H9 (cell line): Measurements from ENCODE around the gene KLF2. TPM values are rescaled to one million over a fixed set of nuclear protein-coding genes. Genes with fewer than 3 reads are reported as not detected.

ENCODE experiments used
- DNase-seq: peaks from one replicate; pipeline ENCODE4 v3.0.0-alpha.2; 2017
- H2AFZ ChIP-seq: one replicate; pipeline ENCODE4 v1.6.1; 2013; ENCODE audit warnings: mild to moderate bottlenecking, low read length, control low read depth, moderate library complexity
- H2AK5ac ChIP-seq: 2 replicates; pipeline ENCODE4 v1.6.1; 2013; ENCODE audit warnings: low read length, control low read depth, mixed read lengths; ENCODE audit not compliant: insufficient read length
- H2BK120ac ChIP-seq: one replicate; pipeline ENCODE4 v1.6.1; 2013; ENCODE audit warnings: low read depth, mild to moderate bottlenecking, low read length, control low read depth, inconsistent platforms; ENCODE audit not compliant: poor library complexity, severe bottlenecking
- H2BK12ac ChIP-seq: 2 replicates; pipeline ENCODE4 v1.6.1; 2013; ENCODE audit warnings: low read length, control low read depth, mixed read lengths, low read depth; ENCODE audit not compliant: insufficient read length
- H2BK15ac ChIP-seq: 2 replicates; pipeline ENCODE4 v1.6.1; 2013; ENCODE audit warnings: low read depth, low read length, control low read depth
- H2BK20ac ChIP-seq: one replicate; pipeline ENCODE4 v1.6.1; 2013; ENCODE audit warnings: low read depth, mild to moderate bottlenecking, low read length, control low read depth, inconsistent platforms; ENCODE audit not compliant: poor library complexity, severe bottlenecking
- H2BK5ac ChIP-seq: 2 replicates; pipeline ENCODE4 v1.6.1; 2013; ENCODE audit warnings: low read length, control low read depth, mixed read lengths; ENCODE audit not compliant: insufficient read length
- H3K14ac ChIP-seq: 2 replicates; pipeline ENCODE4 v1.6.1; 2013; ENCODE audit warnings: low read length, control low read depth; ENCODE audit not compliant: insufficient read depth
- H3K18ac ChIP-seq: 2 replicates; pipeline ENCODE4 v1.6.1; 2013; ENCODE audit warnings: low read depth, mild to moderate bottlenecking, mixed read lengths, low read length, control low read depth; ENCODE audit not compliant: insufficient read length
- H3K23ac ChIP-seq: 2 replicates; pipeline ENCODE4 v1.6.1; 2013; ENCODE audit warnings: low read length, control low read depth, mixed read lengths, low read depth; ENCODE audit not compliant: insufficient read length
- H3K23me2 ChIP-seq: 2 replicates; pipeline ENCODE4 v1.6.1; 2013; ENCODE audit warnings: low read depth, mild to moderate bottlenecking, mixed read lengths, low read length, control low read depth; ENCODE audit not compliant: insufficient read length, poor library complexity, severe bottlenecking
- H3K27ac ChIP-seq: 2 replicates; pipeline ENCODE4 v1.5.1; 2013; ENCODE audit warnings: low read length, control low read depth, mixed read lengths, low read depth; ENCODE audit not compliant: insufficient read length
- H3K27me3 ChIP-seq: 2 replicates; pipeline ENCODE4 v1.6.1; 2013; ENCODE audit warnings: low read length, control low read depth, inconsistent platforms; ENCODE audit not compliant: insufficient read depth
- H3K4ac ChIP-seq: 2 replicates; pipeline ENCODE4 v1.6.1; 2013; ENCODE audit warnings: low read depth, mild to moderate bottlenecking, control low read depth, inconsistent platforms, low read length, moderate library complexity
- H3K4me1 ChIP-seq: 2 replicates; pipeline ENCODE4 v1.6.1; 2013; ENCODE audit warnings: low read length, control low read depth, inconsistent platforms; ENCODE audit not compliant: insufficient read depth
- H3K4me2 ChIP-seq: 2 replicates; pipeline ENCODE4 v1.6.1; 2013; ENCODE audit warnings: low read length, control low read depth, mixed read lengths; ENCODE audit not compliant: insufficient read length, insufficient read depth
- H3K56ac ChIP-seq: 2 replicates; pipeline ENCODE4 v1.6.1; 2013; ENCODE audit warnings: low read depth, mild to moderate bottlenecking, mixed read lengths, low read length, control low read depth; ENCODE audit not compliant: insufficient read length
- H3K79me1 ChIP-seq: 2 replicates; pipeline ENCODE4 v1.6.1; 2013; ENCODE audit warnings: low read depth, mild to moderate bottlenecking, moderate library complexity, low read length, control low read depth, inconsistent platforms; ENCODE audit not compliant: insufficient read depth, poor library complexity, severe bottlenecking
- H3K79me2 ChIP-seq: 2 replicates; pipeline ENCODE4 v1.6.1; 2013; ENCODE audit warnings: low read length, control low read depth, inconsistent platforms; ENCODE audit not compliant: insufficient read depth
- H3K9ac ChIP-seq: 2 replicates; pipeline ENCODE4 v1.6.1; 2013; ENCODE audit warnings: low read length, control low read depth, mixed read lengths; ENCODE audit not compliant: insufficient read length; ENCODE audit errors: extremely low read depth
- H3K9me3 ChIP-seq: one replicate; pipeline ENCODE4 v1.6.1; 2013; ENCODE audit warnings: low read depth, low read length, inconsistent platforms; ENCODE audit not compliant: control insufficient read depth
- H3T11ph ChIP-seq: one replicate; pipeline ENCODE4 v1.6.1; 2013; ENCODE audit warnings: mild to moderate bottlenecking, low read length, control low read depth, inconsistent platforms
- H4K20me1 ChIP-seq: one replicate; pipeline ENCODE4 v1.6.1; 2013; ENCODE audit not compliant: control insufficient read depth, insufficient read length, insufficient read depth
- H4K5ac ChIP-seq: 2 replicates; pipeline ENCODE4 v1.6.1; 2013; ENCODE audit warnings: low read depth, mild to moderate bottlenecking, mixed read lengths, low read length, control low read depth; ENCODE audit not compliant: insufficient read length
- H4K8ac ChIP-seq: replicated peaks from 2 replicates; pipeline ENCODE4 v1.6.1; 2013; ENCODE audit warnings: low read length, control low read depth, mixed read lengths, low read depth; ENCODE audit not compliant: insufficient read length
- H4K91ac ChIP-seq: 2 replicates; pipeline ENCODE4 v1.6.1; 2013; ENCODE audit warnings: low read depth, mild to moderate bottlenecking, moderate library complexity, mixed read lengths, low read length, control low read depth; ENCODE audit not compliant: insufficient read length
- H3K27ac Mint-ChIP-seq, 3 experiments: 2 replicates in 2 of 3; 3 replicates in 1 of 3; pipeline ENCODE4 v1.8.0; 2020 to 2021; ENCODE audit warnings: mixed read lengths in 3 of 3, mild to moderate bottlenecking in 1 of 3, moderate library complexity in 1 of 3
- H3K27me3 Mint-ChIP-seq: 2 replicates; pipeline ENCODE4 v1.8.0; 2021; ENCODE audit warnings: low read depth, mild to moderate bottlenecking, moderate library complexity, mixed read lengths
- H3K36me3 Mint-ChIP-seq, 3 experiments: 2 replicates in 2 of 3; 3 replicates in 1 of 3; pipeline ENCODE4 v1.8.0; 2020 to 2021; ENCODE audit warnings: low read depth in 3 of 3, mixed read lengths in 3 of 3; ENCODE audit not compliant: insufficient read depth in 1 of 3
- H3K4me1 Mint-ChIP-seq, 2 experiments: 2 replicates each; pipeline ENCODE4 v1.8.0; 2020; ENCODE audit warnings: mixed read lengths in 2 of 2
- H3K4me3 Mint-ChIP-seq, 2 experiments: 2 replicates in 1 of 2; 3 replicates in 1 of 2; pipeline ENCODE4 v1.8.0; 2020 to 2021; ENCODE audit warnings: mild to moderate bottlenecking in 2 of 2, mixed read lengths in 2 of 2, moderate library complexity in 1 of 2
- H3K9me3 Mint-ChIP-seq, 2 experiments: 2 replicates in 1 of 2; 3 replicates in 1 of 2; pipeline ENCODE4 v1.8.0; 2020; ENCODE audit warnings: mild to moderate bottlenecking in 2 of 2, mixed read lengths in 2 of 2, moderate library complexity in 1 of 2
- WGBS: extraction: QIAGEN DNeasy Blood & Tissue Kit; methylation state at CpG from one replicate; pipeline ENCODE4 v1.1.7; 2013; ENCODE audit warnings: missing lambda C conversion rate, low lambda C conversion rate, mixed read lengths; ENCODE audit not compliant: insufficient read length; ENCODE audit errors: extremely low coverage; 5-methylcytosine and 5-hydroxymethylcytosine counted together
- total RNA-seq: library from RNA; stranded (reverse); gene quantifications from 2 replicates; pipeline ENCODE4 v1.2.1, GENCODE V29; 2021
- TF ChIP-seq, protein P1 (sequence below): fragments of 200-600 bp; sonication (generic); conservative IDR thresholded peaks from 3 replicates; pipeline ENCODE4 v1.8.0; 2021; ENCODE audit warnings: antibody characterized with exemption, mild to moderate bottlenecking

The KLF2 gene
- total RNA-seq, 1 experiment from 2014 or later, result 0.33 TPM

DNA sequence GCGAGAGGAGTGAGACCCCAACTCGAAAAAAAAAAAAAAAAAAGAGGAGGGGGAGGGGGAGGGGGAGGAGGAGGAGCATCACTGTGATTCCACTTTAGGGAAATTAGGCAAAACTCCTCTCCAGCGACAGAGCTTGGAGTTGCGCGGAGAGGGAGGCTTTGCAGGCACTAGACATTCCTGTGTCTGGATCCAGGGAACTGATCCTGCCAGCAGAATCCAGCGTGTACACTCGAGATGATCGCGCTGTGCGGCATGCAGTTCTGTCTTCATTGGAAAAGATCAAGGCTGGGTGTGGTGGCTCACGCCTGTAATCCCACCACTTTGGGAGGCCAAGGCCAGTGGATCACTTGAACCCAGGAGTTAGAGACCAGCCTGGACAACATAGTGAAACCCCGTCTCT lies 29.6 kb upstream of the KLF2 start:
- H3K79me2 ChIP-seq, result no peaks in the 10 kb centered on the region
- no peak overlapping the region for H2AFZ ChIP-seq
- no peaks in the 10 kb centered on the region for H3K4me1 ChIP-seq
- H3K79me1 ChIP-seq, result no peaks in the 10 kb centered on the region
- no peaks in the 10 kb centered on the region for H3K9me3 ChIP-seq
- H3K23me2 ChIP-seq, result no peaks in the 10 kb centered on the region
- no peak overlapping the region for H3K23ac ChIP-seq
- H3K56ac ChIP-seq, result no peak overlapping the region
- no peak overlapping the region for H3K14ac ChIP-seq
- H3K36me3 Mint-ChIP-seq, result no peaks in the 10 kb centered on the region
- WGBS, result no CpG with 5 or more reads among the region's 12 CpGs
- H3K27me3 Mint-ChIP-seq, result peaks cover 5% of the 10 kb centered on the region
- no peak overlapping the region for H3K18ac ChIP-seq
- no peaks in the 10 kb centered on the region for H4K20me1 ChIP-seq
- no peak overlapping the region for H2BK20ac ChIP-seq
- no peak overlapping the region for H3K27ac ChIP-seq
- H4K91ac ChIP-seq, result no peak overlapping the region
- no peak overlapping the region for H4K8ac ChIP-seq
- no peaks in the 10 kb centered on the region for H3K27me3 ChIP-seq
- DNase-seq, result no peak
- no peak overlapping the region; a peak in 1 of 7 replicates for H3K27ac Mint-ChIP-seq
- no peak overlapping the region; the same call in 1 of the 2 replicates for H2BK15ac ChIP-seq
- no peak overlapping the region for H2BK12ac ChIP-seq
- H2BK5ac ChIP-seq, result no peak overlapping the region
- TF ChIP-seq, protein P1, sequence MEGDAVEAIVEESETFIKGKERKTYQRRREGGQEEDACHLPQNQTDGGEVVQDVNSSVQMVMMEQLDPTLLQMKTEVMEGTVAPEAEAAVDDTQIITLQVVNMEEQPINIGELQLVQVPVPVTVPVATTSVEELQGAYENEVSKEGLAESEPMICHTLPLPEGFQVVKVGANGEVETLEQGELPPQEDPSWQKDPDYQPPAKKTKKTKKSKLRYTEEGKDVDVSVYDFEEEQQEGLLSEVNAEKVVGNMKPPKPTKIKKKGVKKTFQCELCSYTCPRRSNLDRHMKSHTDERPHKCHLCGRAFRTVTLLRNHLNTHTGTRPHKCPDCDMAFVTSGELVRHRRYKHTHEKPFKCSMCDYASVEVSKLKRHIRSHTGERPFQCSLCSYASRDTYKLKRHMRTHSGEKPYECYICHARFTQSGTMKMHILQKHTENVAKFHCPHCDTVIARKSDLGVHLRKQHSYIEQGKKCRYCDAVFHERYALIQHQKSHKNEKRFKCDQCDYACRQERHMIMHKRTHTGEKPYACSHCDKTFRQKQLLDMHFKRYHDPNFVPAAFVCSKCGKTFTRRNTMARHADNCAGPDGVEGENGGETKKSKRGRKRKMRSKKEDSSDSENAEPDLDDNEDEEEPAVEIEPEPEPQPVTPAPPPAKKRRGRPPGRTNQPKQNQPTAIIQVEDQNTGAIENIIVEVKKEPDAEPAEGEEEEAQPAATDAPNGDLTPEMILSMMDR, result no peak
- no peak overlapping the region for H3K4me2 ChIP-seq
- H3K9ac ChIP-seq, result no peak overlapping the region
- H4K5ac ChIP-seq, result no peak overlapping the region
- no peak overlapping the region for H3T11ph ChIP-seq
- no peak overlapping the region for H2BK120ac ChIP-seq
- H3K4me1 Mint-ChIP-seq, result peaks cover 0 to 5% of the 10 kb centered on the region in 2 experiments; a peak in 2 of 4 replicates
- H3K4me3 Mint-ChIP-seq, result no peak overlapping the region
- H2AK5ac ChIP-seq, result no peak overlapping the region
- H3K4ac ChIP-seq, result no peak overlapping the region
- no peaks in the 10 kb centered on the region; a peak in 1 of 5 replicates for H3K9me3 Mint-ChIP-seq
